Measurements from ENCODE around the gene BTNL3. TPM values are rescaled to one million over a fixed set of nuclear protein-coding genes. Genes with fewer than 3 reads are reported as not detected.

BTNL3 gene
- total and polyA plus RNA-seq, 4 donors, result 0.08 to 0.19 TPM; not detected in 2

GRCh38 chr5:181042722-181043121, 54.1 kb downstream of the BTNL3 start (continued):
- TF ChIP-seq REST (IDR thresholded peaks at IDR 0.05), result no peak
- no peak for TF ChIP-seq ATF3 (IDR thresholded peaks at IDR 0.05)
- no peak for TF ChIP-seq FOXA2 (IDR thresholded peaks at IDR 0.05)
- no peak for TF ChIP-seq JUND (IDR thresholded peaks at IDR 0.05)
- TF ChIP-seq FOXA1 (IDR thresholded peaks at IDR 0.05), result no peak

GRCh38 chr5:181043285-181044092, 54.8 kb downstream of the BTNL3 start:
- H3K4me1 ChIP-seq (ENCODE audit: control insufficient read depth in 4 of 4, insufficient read depth in 4 of 4, low read length in 3 of 4), result no peaks in the 10 kb centered on the region
- no peak overlapping the region for H3K4me3 ChIP-seq (ENCODE audit: low read depth in 1 of 3, low read length in 3 of 3)
- TF ChIP-seq RAD21 (IDR thresholded peaks at IDR 0.05), result peak in 1 of 2 donors; percentile 26
- TF ChIP-seq REST (IDR thresholded peaks at IDR 0.05), result no peak
- DNase-seq (ENCODE audit: low spot score), result no peak
- no peaks in the 10 kb centered on the region for H3K9me3 ChIP-seq (ENCODE audit: control insufficient read depth in 4 of 4, low read length in 3 of 4)
- WGBS, result 60% methylated on average over 12 of the region's 12 CpGs
- H3K27me3 ChIP-seq (ENCODE audit: control insufficient read depth in 4 of 4, insufficient read depth in 4 of 4, low read length in 3 of 4), result peaks cover 0 to 6% (median 0%) of the 10 kb centered on the region in 4 donors
- H3K36me3 ChIP-seq (ENCODE audit: control insufficient read depth in 4 of 4, insufficient read depth in 3 of 4, low read depth in 1 of 4, low read length in 3 of 4), result no peaks in the 10 kb centered on the region
- no peak overlapping the region for H3K9ac ChIP-seq (ENCODE audit: low read depth in 1 of 2, low read length in 2 of 2)
- H3K27ac ChIP-seq (ENCODE audit: low read depth in 1 of 2, low read length in 2 of 2), result no peak overlapping the region

- WGBS, result 74% methylated on average over 10 of the region's 10 CpGs
- no peak for DNase-seq (ENCODE audit: low spot score)
- Histone ChIP-seq H3K9me3 (ENCODE audit: control insufficient read depth in 4 of 4, low read length in 3 of 4) (no peaks in the 10 kb centered on the region), H3K9ac (ENCODE audit: low read depth in 1 of 2, low read length in 2 of 2) (no peak overlapping the region), H3K4me3 (ENCODE audit: low read depth in 1 of 3, low read length in 3 of 3) (no peak overlapping the region), H3K4me1 (ENCODE audit: control insufficient read depth in 4 of 4, insufficient read depth in 4 of 4, low read length in 3 of 4) (no peaks in the 10 kb centered on the region), H3K36me3 (ENCODE audit: control insufficient read depth in 4 of 4, insufficient read depth in 3 of 4, low read depth in 1 of 4, low read length in 3 of 4) (no peaks in the 10 kb centered on the region), H3K27me3 (ENCODE audit: control insufficient read depth in 4 of 4, insufficient read depth in 4 of 4, low read length in 3 of 4) (peaks cover 0 to 6% (median 0%) of the 10 kb centered on the region in 4 donors), H3K27ac (ENCODE audit: low read depth in 1 of 2, low read length in 2 of 2) (no peak overlapping the region)
- TF ChIP-seq CTCF (IDR thresholded peaks at IDR 0.05; ENCODE audit: low read depth, low read length, missing input control), result no peak
- TF ChIP-seq REST (IDR thresholded peaks at IDR 0.05), result no peak
- TF ChIP-seq ATF3 (IDR thresholded peaks at IDR 0.05), result no peak
- TF ChIP-seq ZBTB33 (IDR thresholded peaks at IDR 0.05), result no peak
- TF ChIP-seq HNF4G (IDR thresholded peaks at IDR 0.05), result no peak
Measured at GRCh38 chr5:181044093-181044599, 55.5 kb downstream of the BTNL3 start.
